DND-41 (cell line): Measurements from ENCODE around the gene OSBPL5.

Experiments used
- ATAC-seq: fragments of 200-7000 bp; cut with Tn5 transposase; 3 replicates; pipeline ENCODE4 v1.9.1; 2021; ENCODE audit warnings: low read depth; ENCODE audit not compliant: insufficient read depth
- DNase-seq: peaks from one replicate; pipeline ENCODE4 v3.0.0-alpha.2; 2020
- H2AFZ ChIP-seq: 2 replicates; pipeline ENCODE4 v1.6.0; 2012; ENCODE audit warnings: low read depth, low read length
- H3K27ac ChIP-seq: 2 replicates; pipeline ENCODE4 v1.5.1; 2012; ENCODE audit warnings: low read length, inconsistent platforms
- H3K27me3 ChIP-seq: fragments of 200-600 bp; sonication (generic); 2 replicates; pipeline ENCODE4 v1.6.0; 2012; ENCODE audit warnings: low read length, mild to moderate bottlenecking, inconsistent platforms; ENCODE audit not compliant: insufficient read depth, poor library complexity
- H3K36me3 ChIP-seq: 2 replicates; pipeline ENCODE4 v1.5.1; 2012; ENCODE audit warnings: low read length, inconsistent platforms; ENCODE audit not compliant: insufficient read depth
- H3K4me1 ChIP-seq: 2 replicates; pipeline ENCODE4 v1.5.1; 2012; ENCODE audit warnings: mild to moderate bottlenecking, low read length; ENCODE audit not compliant: insufficient read depth
- H3K4me2 ChIP-seq: 2 replicates; pipeline ENCODE4 v1.6.0; 2012; ENCODE audit warnings: mild to moderate bottlenecking, moderate library complexity, low read length, inconsistent platforms; ENCODE audit not compliant: insufficient read depth
- H3K4me3 ChIP-seq, 2 experiments: fragments of 200-600 bp in 1 of 2; shearing (Covaris generic) in 1 of 2; 2 replicates each; pipeline ENCODE4 v1.5.1; 2012 to 2016; ENCODE audit warnings: inconsistent platforms in 2 of 2, low read length in 2 of 2, mild to moderate bottlenecking in 2 of 2, low read depth in 1 of 2, moderate library complexity in 1 of 2
- H3K79me2 ChIP-seq: 2 replicates; pipeline ENCODE4 v1.6.0; 2012; ENCODE audit warnings: low read length, inconsistent platforms; ENCODE audit not compliant: insufficient read depth
- H3K9ac ChIP-seq: 2 replicates; pipeline ENCODE4 v1.6.0; 2012; ENCODE audit warnings: low read depth, mild to moderate bottlenecking, inconsistent platforms, low read length, moderate library complexity
- H3K9me3 ChIP-seq: 2 replicates; pipeline ENCODE4 v1.5.1; 2012; ENCODE audit warnings: low read length, moderate library complexity, mild to moderate bottlenecking, inconsistent platforms; ENCODE audit not compliant: insufficient read depth, severe bottlenecking
- H4K20me1 ChIP-seq: 2 replicates; pipeline ENCODE4 v1.6.0; 2012; ENCODE audit warnings: low read length; ENCODE audit not compliant: insufficient read depth
- CTCF ChIP-seq: IDR thresholded peaks from 2 replicates; pipeline ENCODE4 v1.5.1; 2012; ENCODE audit warnings: borderline replicate concordance, low read length, moderate library complexity, mild to moderate bottlenecking; ENCODE audit not compliant: poor library complexity, severe bottlenecking; ENCODE audit errors: extremely low read depth
- EZH2 ChIP-seq: IDR thresholded peaks from 3 replicates; pipeline ENCODE4 v1.6.1; 2012; ENCODE audit warnings: borderline replicate concordance, low read depth, mild to moderate bottlenecking, moderate library complexity, low read length, inconsistent platforms; ENCODE audit not compliant: severe bottlenecking

Gene OSBPL5

GRCh38 chr11:3046190-3046589 is 118.9 kb downstream of the OSBPL5 start:
- H4K20me1 ChIP-seq: peaks cover 83% of the 10 kb centered on the region
- TF ChIP-seq CTCF (peak; percentile 39), EZH2 (no peak)
- DNase-seq (no peak), ATAC-seq (no peak)
- H2AFZ ChIP-seq: no peak overlapping the region
- peaks cover 66% of the 10 kb centered on the region for H3K36me3 ChIP-seq
- no peaks in the 10 kb centered on the region for H3K4me1 ChIP-seq
- no peaks in the 10 kb centered on the region for H3K9me3 ChIP-seq
- H3K4me2 ChIP-seq: no peak overlapping the region
- H3K79me2 ChIP-seq: peaks cover 91% of the 10 kb centered on the region
- H3K4me3 ChIP-seq: no peak overlapping the region
- no peak overlapping the region for H3K9ac ChIP-seq
- no peak overlapping the region for H3K27ac ChIP-seq
- no peaks in the 10 kb centered on the region for H3K27me3 ChIP-seq

GRCh38 chr11:3044915-3045314 is 120.2 kb downstream of the OSBPL5 start:
- H3K27ac ChIP-seq: no peak overlapping the region
- H3K9ac ChIP-seq: no peak overlapping the region
- DNase-seq: no peak
- H3K9me3 ChIP-seq: no peaks in the 10 kb centered on the region
- peaks cover 78% of the 10 kb centered on the region for H3K79me2 ChIP-seq
- no peaks in the 10 kb centered on the region for H3K4me1 ChIP-seq
- no peaks in the 10 kb centered on the region for H3K27me3 ChIP-seq
- H3K36me3 ChIP-seq: peaks cover 76% of the 10 kb centered on the region
- H4K20me1 ChIP-seq: peaks cover 71% of the 10 kb centered on the region
- H2AFZ ChIP-seq: no peak overlapping the region
- H3K4me2 ChIP-seq: no peak overlapping the region
- no peak overlapping the region for H3K4me3 ChIP-seq
- no peak for ATAC-seq
- TF ChIP-seq CTCF (no peak), EZH2 (no peak)

- Histone ChIP-seq H3K9ac (no peak overlapping the region), H3K9me3 (no peaks in the 10 kb centered on the region), H3K27me3 (no peaks in the 10 kb centered on the region), H3K36me3 (peaks cover 80% of the 10 kb centered on the region), H3K4me3 (no peak overlapping the region), H2AFZ (no peak overlapping the region), H4K20me1 (peaks cover 62% of the 10 kb centered on the region), H3K4me2 (no peak overlapping the region), H3K79me2 (peaks cover 69% of the 10 kb centered on the region), H3K27ac (no peak overlapping the region), H3K4me1 (no peaks in the 10 kb centered on the region)
- ATAC-seq (no peak), DNase-seq (no peak)
- TF ChIP-seq CTCF (no peak), EZH2 (no peak)
These were observed 121.1 kb downstream of the OSBPL5 start for GRCh38 chr11:3044004-3044403.

DNA sequence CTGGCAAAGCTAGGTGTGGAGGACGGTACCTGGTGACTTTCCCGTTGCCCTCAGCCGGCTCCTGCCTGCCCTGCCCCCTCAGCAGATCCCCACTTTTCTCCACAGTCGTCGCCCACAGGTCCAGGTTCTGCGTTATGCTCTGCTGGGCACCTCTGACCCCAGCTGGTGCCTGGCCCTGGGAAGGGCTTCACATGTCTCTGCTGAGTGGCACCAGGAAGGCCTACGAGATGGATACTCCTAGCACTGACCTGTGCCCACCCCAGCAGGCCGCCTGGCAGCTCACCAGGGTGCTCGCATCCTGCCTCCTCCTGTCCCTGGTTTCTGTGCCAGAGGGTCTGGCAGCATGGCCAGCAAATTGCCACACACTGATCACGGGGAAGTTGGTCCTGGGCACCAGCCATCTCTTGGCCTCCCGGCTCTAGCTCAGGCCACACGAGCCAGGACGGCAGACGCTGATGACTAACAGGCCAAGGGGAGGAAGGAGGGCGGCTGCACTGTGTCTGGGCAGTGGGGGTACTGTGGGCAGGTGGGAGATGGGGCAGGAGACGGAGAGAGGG is 121.7 kb downstream of the OSBPL5 start:
- Histone ChIP-seq H3K79me2 (peaks cover 64% of the 10 kb centered on the region), H3K9me3 (no peaks in the 10 kb centered on the region), H3K4me1 (no peaks in the 10 kb centered on the region), H2AFZ (no peak overlapping the region), H4K20me1 (peaks cover 57% of the 10 kb centered on the region), H3K36me3 (peaks cover 86% of the 10 kb centered on the region), H3K9ac (no peak overlapping the region), H3K4me2 (no peak overlapping the region), H3K27ac (no peak overlapping the region), H3K27me3 (no peaks in the 10 kb centered on the region), H3K4me3 (no peak overlapping the region)
- DNase-seq (no peak), ATAC-seq (no peak)
- TF ChIP-seq CTCF: no peak
- no peak for TF ChIP-seq EZH2
